Natural killer cell treated with Interleukin-12 subunit alpha and Interleukin-12 subunit beta and Interleukin-15 and Interleukin-18, amount 100 ng/mL, for 72 hours (primary cell): ENCODE data around the gene SFXN2. TPM values are rescaled to one million over a fixed set of nuclear protein-coding genes. Genes with fewer than 3 reads are reported as not detected.

ENCODE experiments used
- ATAC-seq, 2 donors: fragments of 150-1000 bp; cut with Tn5 transposase in 1 of 2; sonication (Bioruptor Pico), chemical (Tn5 transposase) in 1 of 2; 2 replicates each; pipeline ENCODE4 v1.10.0; 2021
- DNase-seq: peaks from one replicate; pipeline ENCODE4 v3.0.0; 2022; ENCODE audit warnings: low spot score
- H3K27ac Mint-ChIP-seq, 2 donors: 1 replicate in 1 of 2; 2 replicates in 1 of 2; pipeline ENCODE4 v1.8.0; 2022; ENCODE audit warnings: mixed read lengths in 2 of 2, mild to moderate bottlenecking in 1 of 2, moderate library complexity in 1 of 2
- H3K27me3 Mint-ChIP-seq, 2 donors: 1 replicate in 1 of 2; 2 replicates in 1 of 2; pipeline ENCODE4 v1.8.0; 2022; ENCODE audit warnings: mixed read lengths in 2 of 2
- H3K36me3 Mint-ChIP-seq: one replicate; pipeline ENCODE4 v1.8.0; 2022; ENCODE audit warnings: mixed read lengths
- H3K4me1 Mint-ChIP-seq, 2 donors: 1 replicate in 1 of 2; 2 replicates in 1 of 2; pipeline ENCODE4 v1.8.0; 2022; ENCODE audit warnings: low read depth in 2 of 2, mixed read lengths in 2 of 2, mild to moderate bottlenecking in 1 of 2
- H3K4me3 Mint-ChIP-seq: one replicate; pipeline ENCODE4 v1.8.0; 2022; ENCODE audit warnings: mixed read lengths
- H3K9me3 Mint-ChIP-seq: 2 replicates; pipeline ENCODE4 v1.8.0; 2022; ENCODE audit warnings: mixed read lengths
- total RNA-seq, 2 donors: library from RNA; stranded (reverse); gene quantifications; one replicate each; pipeline ENCODE4 v1.2.3, GENCODE V29; 2022

SFXN2 gene
- total RNA-seq, 2 donors from 2014 or later, result 13.2 to 39.6 TPM

GRCh38 chr10:102761981-102762380 lies 47.5 kb downstream of the SFXN2 start:
- H3K9me3 Mint-ChIP-seq, result no peaks in the 10 kb centered on the region
- no peak for ATAC-seq

DNA sequence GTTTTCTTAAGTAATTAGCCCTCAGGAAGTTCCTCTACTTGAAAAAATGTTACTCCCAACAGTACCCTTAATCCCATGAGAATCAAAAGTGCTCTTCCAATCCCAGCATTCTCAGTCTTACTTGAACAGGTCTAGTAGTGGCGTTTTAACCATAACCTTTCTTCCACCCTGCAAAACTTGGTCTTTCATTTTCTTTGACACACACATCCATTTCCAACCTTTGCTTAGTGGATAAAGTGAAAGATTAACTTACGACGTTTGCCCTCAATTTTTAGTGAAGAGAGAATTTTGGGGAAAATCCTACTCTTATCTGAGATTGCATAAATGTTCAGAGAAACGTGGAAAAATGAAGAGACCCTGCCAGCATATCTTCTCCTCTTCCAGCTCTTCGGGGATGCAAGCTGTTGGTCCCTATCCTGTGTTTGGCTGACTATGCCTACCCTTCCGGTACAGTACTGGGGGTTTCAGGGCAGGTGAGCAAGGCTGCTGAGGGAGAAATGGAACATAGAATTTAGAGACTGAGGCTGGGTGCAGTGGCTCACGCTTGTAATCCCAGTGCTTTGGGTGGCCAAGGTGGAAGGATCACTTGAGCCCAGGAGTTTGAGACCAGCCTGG lies 48.1 kb downstream of the SFXN2 start:
- Mint-ChIP-seq H3K4me3 (no peak overlapping the region), H3K27me3 (no peaks in the 10 kb centered on the region), H3K36me3 (peaks cover 12% of the 10 kb centered on the region), H3K9me3 (no peaks in the 10 kb centered on the region), H3K4me1 (peaks cover 36 to 42% of the 10 kb centered on the region in 2 donors), H3K27ac (peak overlapping the region in 1 of 2 donors; percentile 48)
- ATAC-seq, result no peak
- DNase-seq, result no peak

More at GRCh38 chr10:102761981-102762380, 47.5 kb downstream of the SFXN2 start:
- no peak overlapping the region for H3K4me3 Mint-ChIP-seq
- no peaks in the 10 kb centered on the region for H3K27me3 Mint-ChIP-seq
- peaks cover 12% of the 10 kb centered on the region for H3K36me3 Mint-ChIP-seq
- H3K4me1 Mint-ChIP-seq, result peaks cover 35 to 40% of the 10 kb centered on the region in 2 donors
- no peak for DNase-seq
- H3K27ac Mint-ChIP-seq, result peak overlapping the region in 1 of 2 donors; percentile 48

- H3K27ac Mint-ChIP-seq, result peak overlapping the region in 1 of 2 donors; percentile 48
- no peak overlapping the region for H3K4me3 Mint-ChIP-seq
- H3K27me3 Mint-ChIP-seq, result no peaks in the 10 kb centered on the region
- ATAC-seq, result no peak
- DNase-seq, result no peak
- H3K9me3 Mint-ChIP-seq, result no peaks in the 10 kb centered on the region
- H3K36me3 Mint-ChIP-seq, result peaks cover 12% of the 10 kb centered on the region
- H3K4me1 Mint-ChIP-seq, result peaks cover 38 to 46% of the 10 kb centered on the region in 2 donors
These were observed 48.7 kb downstream of the SFXN2 start for GRCh38 chr10:102763037-102763607.

GRCh38 chr10:102764470-102765161 lies 50.2 kb downstream of the SFXN2 start:
- no peaks in the 10 kb centered on the region for H3K27me3 Mint-ChIP-seq
- peaks cover 11% of the 10 kb centered on the region for H3K36me3 Mint-ChIP-seq
- H3K4me1 Mint-ChIP-seq, result peaks cover 37 to 41% of the 10 kb centered on the region in 2 donors
- H3K4me3 Mint-ChIP-seq, result no peak overlapping the region
- H3K27ac Mint-ChIP-seq, result no peak overlapping the region
- ATAC-seq (no peak), DNase-seq (no peak)
- no peaks in the 10 kb centered on the region for H3K9me3 Mint-ChIP-seq

DNA sequence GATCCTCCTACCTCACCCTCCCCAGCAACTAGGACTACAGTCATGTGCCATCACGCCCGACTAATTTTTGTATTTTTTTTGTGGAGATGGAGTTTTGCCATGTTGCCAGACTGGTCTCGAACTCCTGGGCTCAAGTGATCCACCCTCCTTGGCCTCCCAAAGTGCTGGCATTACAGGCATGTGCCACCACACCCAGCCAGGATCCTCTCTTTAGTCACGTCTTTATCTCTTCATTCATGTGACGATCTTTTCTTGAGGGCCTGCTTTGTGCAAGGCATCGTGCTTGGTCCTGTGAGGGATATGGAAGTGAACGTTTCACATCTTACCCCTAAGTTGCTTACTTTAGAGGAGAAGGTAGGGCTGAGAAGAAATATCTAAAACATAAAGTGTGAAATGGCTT lies 50.9 kb downstream of the SFXN2 start:
- Mint-ChIP-seq H3K9me3 (no peaks in the 10 kb centered on the region), H3K4me3 (no peak overlapping the region), H3K36me3 (peaks cover 6% of the 10 kb centered on the region), H3K27ac (no peak overlapping the region), H3K27me3 (no peaks in the 10 kb centered on the region), H3K4me1 (peaks cover 39 to 47% of the 10 kb centered on the region in 2 donors)
- ATAC-seq (no peak), DNase-seq (no peak)

DNA sequence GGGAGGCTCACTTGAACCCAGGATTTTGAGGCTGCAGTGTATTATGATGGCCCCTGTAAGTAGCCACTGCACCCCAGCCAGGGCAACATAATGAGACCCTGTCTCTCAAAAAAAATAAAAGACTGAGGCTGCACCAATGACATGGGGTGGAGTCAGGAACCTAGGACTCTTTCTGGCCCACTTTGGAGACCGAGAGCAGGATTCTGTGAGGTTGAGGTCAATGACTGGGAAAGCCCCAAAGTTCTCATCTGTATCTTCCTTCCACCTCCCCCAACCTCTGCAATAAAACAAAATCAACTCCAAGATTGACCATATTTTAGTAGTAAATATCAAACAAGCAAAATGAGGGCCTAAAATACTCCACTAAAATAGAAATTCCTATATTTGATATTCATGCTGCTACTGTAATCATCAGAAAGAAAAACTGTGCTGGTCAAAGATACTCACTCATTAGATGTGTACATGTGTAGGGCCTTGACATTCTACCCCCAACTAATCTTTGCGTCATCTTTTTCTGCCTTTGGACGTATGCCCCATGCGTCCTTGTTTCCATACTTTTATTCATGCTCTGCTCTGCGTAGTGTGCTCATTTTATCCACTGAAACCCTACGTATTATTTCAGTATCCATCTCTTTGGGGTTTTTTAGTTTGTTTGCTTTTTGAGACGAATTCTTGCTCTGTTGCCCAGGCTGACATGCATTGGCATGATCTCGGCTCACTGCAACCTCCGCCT lies 53.2 kb downstream of the SFXN2 start:
- H3K9me3 Mint-ChIP-seq, result no peaks in the 10 kb centered on the region
- H3K4me1 Mint-ChIP-seq, result peaks cover 43 to 45% of the 10 kb centered on the region in 2 donors
- peaks cover 6% of the 10 kb centered on the region for H3K36me3 Mint-ChIP-seq
- DNase-seq (no peak), ATAC-seq (no peak)
- no peaks in the 10 kb centered on the region for H3K27me3 Mint-ChIP-seq
- H3K27ac Mint-ChIP-seq, result peak overlapping the region in 1 of 2 donors; percentile 5
- no peak overlapping the region for H3K4me3 Mint-ChIP-seq

DNA sequence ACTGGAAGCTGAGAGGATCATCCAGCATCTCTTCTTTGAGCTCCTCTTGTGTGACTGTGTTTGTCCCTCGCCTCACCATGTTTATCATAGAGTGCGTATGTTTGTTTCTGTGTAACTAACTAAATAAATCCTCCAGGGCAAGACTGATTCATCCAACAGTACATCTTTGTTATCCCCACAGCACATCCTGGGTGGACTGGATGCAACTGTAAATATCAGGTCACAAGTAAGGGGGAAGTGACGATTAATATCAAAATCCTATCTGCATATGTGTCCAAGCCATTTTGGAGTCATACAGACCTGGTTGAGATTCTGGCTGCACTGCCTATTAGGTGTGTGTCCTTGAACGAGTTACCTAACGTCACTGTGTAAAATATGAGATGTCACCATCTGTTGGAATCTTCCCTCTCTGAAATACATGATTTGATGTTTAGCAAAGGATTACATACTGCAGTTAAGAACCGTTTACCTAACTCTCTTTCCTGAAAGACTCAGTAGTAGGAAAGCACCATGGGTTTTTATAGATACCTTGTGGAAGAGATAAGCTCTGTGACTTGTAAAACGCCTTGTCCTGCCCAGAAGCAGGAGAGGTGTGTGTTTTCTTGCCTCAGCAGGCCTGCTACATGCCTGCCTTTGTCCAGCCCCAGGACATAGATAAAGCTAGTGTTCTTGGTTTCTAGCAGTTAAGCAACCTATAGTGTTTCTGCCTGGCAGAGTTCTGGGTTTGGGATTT lies 55.1 kb downstream of the SFXN2 start:
- peaks cover 50 to 58% of the 10 kb centered on the region in 2 donors for H3K4me1 Mint-ChIP-seq
- H3K9me3 Mint-ChIP-seq, result no peaks in the 10 kb centered on the region
- H3K4me3 Mint-ChIP-seq, result no peak overlapping the region

GRCh38 chr10:102770108-102770482 lies 55.7 kb downstream of the SFXN2 start:
- Mint-ChIP-seq H3K27me3 (no peaks in the 10 kb centered on the region), H3K4me1 (peaks cover 49 to 59% of the 10 kb centered on the region in 2 donors), H3K27ac (peak overlapping the region in 1 of 2 donors; percentile 76), H3K4me3 (no peak overlapping the region), H3K36me3 (peaks cover 6% of the 10 kb centered on the region), H3K9me3 (no peaks in the 10 kb centered on the region)
- ATAC-seq (no peak), DNase-seq (no peak)

More for the DNA sequence above, 55.1 kb downstream of the SFXN2 start:
- ATAC-seq (no peak), DNase-seq (no peak)
- Mint-ChIP-seq H3K36me3 (peaks cover 6% of the 10 kb centered on the region), H3K27me3 (no peaks in the 10 kb centered on the region), H3K27ac (peak overlapping the region in 1 of 2 donors; percentile 76)

DNA sequence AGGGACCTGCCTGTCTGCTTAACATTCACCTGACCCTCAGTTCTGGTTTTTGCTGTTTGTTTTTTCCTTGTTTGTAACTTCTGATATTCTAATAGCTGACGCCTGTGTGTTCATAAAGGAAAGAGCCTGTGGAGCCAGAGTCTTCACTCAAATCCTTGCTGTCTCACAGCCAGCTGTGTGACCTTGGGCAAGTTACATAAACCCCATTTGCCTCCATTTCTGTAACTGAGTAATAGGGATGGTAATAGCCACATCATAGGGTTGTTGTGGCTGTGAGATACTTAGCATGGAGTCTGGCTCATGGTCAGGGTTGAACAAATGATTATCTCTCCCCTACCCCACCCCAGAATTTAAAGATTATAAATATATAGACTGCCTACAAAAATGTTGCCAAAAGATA lies 56.4 kb downstream of the SFXN2 start:
- H3K27me3 Mint-ChIP-seq, result no peaks in the 10 kb centered on the region
- peak overlapping the region in 1 of 2 donors; percentile 76 for H3K27ac Mint-ChIP-seq
- H3K4me3 Mint-ChIP-seq, result no peak overlapping the region
- H3K36me3 Mint-ChIP-seq, result no peaks in the 10 kb centered on the region
- peaks cover 46 to 60% of the 10 kb centered on the region in 2 donors for H3K4me1 Mint-ChIP-seq
- no peaks in the 10 kb centered on the region for H3K9me3 Mint-ChIP-seq
- no peak for DNase-seq
- no peak for ATAC-seq

GRCh38 chr10:102773320-102773719 lies 58.9 kb downstream of the SFXN2 start:
- H3K27me3 Mint-ChIP-seq, result no peaks in the 10 kb centered on the region
- no peaks in the 10 kb centered on the region for H3K9me3 Mint-ChIP-seq
- H3K4me1 Mint-ChIP-seq, result peaks cover 47 to 55% of the 10 kb centered on the region in 2 donors

GRCh38 chr10:102773986-102774385 lies 59.5 kb downstream of the SFXN2 start:
- no peaks in the 10 kb centered on the region for H3K27me3 Mint-ChIP-seq
- peaks cover 49 to 58% of the 10 kb centered on the region in 2 donors for H3K4me1 Mint-ChIP-seq
- ATAC-seq (no peak), DNase-seq (no peak)
- H3K4me3 Mint-ChIP-seq, result no peak overlapping the region
- H3K36me3 Mint-ChIP-seq, result no peaks in the 10 kb centered on the region
- H3K9me3 Mint-ChIP-seq, result no peaks in the 10 kb centered on the region
- peak overlapping the region; percentile 3 to 11 for H3K27ac Mint-ChIP-seq

More at GRCh38 chr10:102773320-102773719, 58.9 kb downstream of the SFXN2 start:
- Mint-ChIP-seq H3K36me3 (no peaks in the 10 kb centered on the region), H3K4me3 (no peak overlapping the region), H3K27ac (peak overlapping the region in 1 of 2 donors; percentile 11)
- ATAC-seq (no peak), DNase-seq (no peak)

- DNase-seq, result no peak
- Mint-ChIP-seq H3K4me1 (peaks cover 45 to 51% of the 10 kb centered on the region in 2 donors), H3K27ac (no peak overlapping the region), H3K4me3 (no peak overlapping the region), H3K27me3 (no peaks in the 10 kb centered on the region), H3K9me3 (no peaks in the 10 kb centered on the region), H3K36me3 (no peaks in the 10 kb centered on the region)
- no peak for ATAC-seq
These were observed 60.9 kb downstream of the SFXN2 start for GRCh38 chr10:102775201-102775934.
